HG03558 (cell line): ENCODE results near the gene RAB40B.

Source experiments
- ATAC-seq: cut with Tn5 transposase; IDR thresholded peaks from one replicate; pipeline ENCODE4 v1.9.1; 2021; ENCODE audit warnings: moderate number of reproducible peaks; ENCODE audit not compliant: unreplicated experiment; ENCODE audit errors: extremely low read depth

Gene RAB40B

GRCh38 chr17:82674656-82675475 lies 23.6 kb downstream of the RAB40B start:
- ATAC-seq, result no peak

- no peak for ATAC-seq
Measured at GRCh38 chr17:82670661-82671450, 27.6 kb downstream of the RAB40B start.

- no peak for ATAC-seq
Measured at GRCh38 chr17:82668631-82669099, 29.8 kb downstream of the RAB40B start.

GRCh38 chr17:82668024-82668630 lies 30.4 kb downstream of the RAB40B start:
- no peak for ATAC-seq

- no peak for ATAC-seq
Measured at GRCh38 chr17:82667668-82668000, 30.9 kb downstream of the RAB40B start.

- ATAC-seq, result no peak
Measured at GRCh38 chr17:82666931-82667667, 31.4 kb downstream of the RAB40B start.

GRCh38 chr17:82665891-82666290 lies 32.6 kb downstream of the RAB40B start:
- ATAC-seq, result no peak

- no peak for ATAC-seq
Measured at GRCh38 chr17:82665217-82665616, 33.3 kb downstream of the RAB40B start.

GRCh38 chr17:82664701-82665182 lies 33.8 kb downstream of the RAB40B start:
- no peak for ATAC-seq

GRCh38 chr17:82664276-82664575 lies 34.3 kb downstream of the RAB40B start:
- no peak for ATAC-seq

GRCh38 chr17:82663381-82664275 lies 34.9 kb downstream of the RAB40B start:
- ATAC-seq, result no peak

GRCh38 chr17:82662711-82663261 lies 35.7 kb downstream of the RAB40B start:
- no peak for ATAC-seq

GRCh38 chr17:82661717-82662683 lies 36.5 kb downstream of the RAB40B start:
- no peak for ATAC-seq

- no peak for ATAC-seq
Measured at GRCh38 chr17:82659886-82660285, 38.6 kb downstream of the RAB40B start.

GRCh38 chr17:82658796-82659452 lies 39.6 kb downstream of the RAB40B start:
- ATAC-seq, result no peak

GRCh38 chr17:82658331-82658730 lies 40.2 kb downstream of the RAB40B start:
- ATAC-seq, result no peak

- no peak for ATAC-seq
Measured at GRCh38 chr17:82657926-82658325, 40.6 kb downstream of the RAB40B start.

- no peak for ATAC-seq
Measured at GRCh38 chr17:82656266-82656665, 42.2 kb downstream of the RAB40B start.
